A673 (cell line): ENCODE data around the gene H6PD.

Experiments
- EZH2 ChIP-seq: fragments of 200-600 bp; sonication (generic); IDR thresholded peaks from 2 replicates; pipeline ENCODE4 v1.6.1; 2017; ENCODE audit warnings: borderline replicate concordance, low read depth, mild to moderate bottlenecking, mixed read lengths, antibody characterized with exemption, low read length; ENCODE audit not compliant: poor library complexity, severe bottlenecking
- TF ChIP-seq, protein P1 (sequence below): fragments of 300-800, 200-600 bp; sonication (generic); conservative IDR thresholded peaks from 2 replicates; pipeline ENCODE4 v1.5.1; 2017; ENCODE audit warnings: low read depth, mild to moderate bottlenecking, antibody characterized with exemption, low read length, moderate library complexity, mixed read lengths

DNA sequence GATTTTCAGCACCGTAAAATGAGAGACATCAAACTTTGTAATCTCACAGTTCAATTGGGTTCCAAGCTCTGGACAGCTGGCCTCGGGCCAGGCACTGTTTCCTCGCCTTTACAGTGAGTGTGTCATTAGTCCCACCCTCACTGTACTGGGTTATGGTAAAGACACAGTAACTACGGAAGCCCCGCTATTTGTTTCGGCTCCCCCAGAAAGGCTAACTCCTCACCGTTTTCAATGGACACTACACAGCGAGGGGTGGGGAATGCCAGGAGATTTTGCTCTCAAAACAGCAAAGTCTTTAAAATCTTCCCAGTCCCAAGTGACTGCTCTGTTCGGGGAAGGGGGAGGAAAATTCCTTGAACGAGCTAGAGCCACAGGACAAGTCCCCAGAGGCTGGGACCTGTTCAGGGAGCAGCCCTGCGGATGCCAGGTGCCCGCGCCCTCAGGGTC, 57.4 kb downstream of the H6PD start:
- TF ChIP-seq, protein P1, sequence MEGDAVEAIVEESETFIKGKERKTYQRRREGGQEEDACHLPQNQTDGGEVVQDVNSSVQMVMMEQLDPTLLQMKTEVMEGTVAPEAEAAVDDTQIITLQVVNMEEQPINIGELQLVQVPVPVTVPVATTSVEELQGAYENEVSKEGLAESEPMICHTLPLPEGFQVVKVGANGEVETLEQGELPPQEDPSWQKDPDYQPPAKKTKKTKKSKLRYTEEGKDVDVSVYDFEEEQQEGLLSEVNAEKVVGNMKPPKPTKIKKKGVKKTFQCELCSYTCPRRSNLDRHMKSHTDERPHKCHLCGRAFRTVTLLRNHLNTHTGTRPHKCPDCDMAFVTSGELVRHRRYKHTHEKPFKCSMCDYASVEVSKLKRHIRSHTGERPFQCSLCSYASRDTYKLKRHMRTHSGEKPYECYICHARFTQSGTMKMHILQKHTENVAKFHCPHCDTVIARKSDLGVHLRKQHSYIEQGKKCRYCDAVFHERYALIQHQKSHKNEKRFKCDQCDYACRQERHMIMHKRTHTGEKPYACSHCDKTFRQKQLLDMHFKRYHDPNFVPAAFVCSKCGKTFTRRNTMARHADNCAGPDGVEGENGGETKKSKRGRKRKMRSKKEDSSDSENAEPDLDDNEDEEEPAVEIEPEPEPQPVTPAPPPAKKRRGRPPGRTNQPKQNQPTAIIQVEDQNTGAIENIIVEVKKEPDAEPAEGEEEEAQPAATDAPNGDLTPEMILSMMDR, result no peak
- TF ChIP-seq EZH2, result no peak
